ENCODE results near the gene PTPRCAP.

The PTPRCAP gene

GRCh38 chr11:67396587-67397389, 40.7 kb downstream of the PTPRCAP start:
- Mint-ChIP-seq H3K9me3 (no peaks in the 10 kb centered on the region), H3K36me3 (ENCODE audit: low read depth) (peaks cover 86% of the 10 kb centered on the region), H3K4me3 (peak overlapping the region; percentile 47), H3K4me1 (ENCODE audit: low read depth) (peaks cover 56% of the 10 kb centered on the region), H3K27ac (peak overlapping the region; percentile 94), H3K27me3 (no peaks in the 10 kb centered on the region)
- peak; percentile 32 for DNase-seq

DNA sequence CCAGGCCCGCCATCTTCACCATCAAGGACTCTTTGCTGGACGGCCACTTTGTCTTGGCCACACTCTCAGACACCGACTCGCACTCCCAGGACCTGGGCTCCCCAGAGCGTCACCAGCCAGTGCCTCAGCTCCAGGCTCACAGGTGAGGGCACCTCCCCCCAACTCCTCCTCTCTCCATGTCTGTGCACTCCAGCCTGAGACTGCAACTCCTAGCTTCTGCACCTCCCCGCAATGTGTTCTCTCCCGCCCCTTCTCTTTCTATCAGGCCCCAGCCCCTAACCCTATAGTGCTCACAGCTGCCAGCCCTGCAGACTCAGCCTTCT, 41.3 kb downstream of the PTPRCAP start:
- H3K27me3 Mint-ChIP-seq = no peaks in the 10 kb centered on the region
- H3K27ac Mint-ChIP-seq = peak overlapping the region; percentile 81
- H3K36me3 Mint-ChIP-seq (ENCODE audit: low read depth) = peaks cover 89% of the 10 kb centered on the region
- no peaks in the 10 kb centered on the region for H3K9me3 Mint-ChIP-seq
- peaks cover 58% of the 10 kb centered on the region for H3K4me1 Mint-ChIP-seq (ENCODE audit: low read depth)
- no peak overlapping the region for H3K4me3 Mint-ChIP-seq
- DNase-seq = no peak

DNA sequence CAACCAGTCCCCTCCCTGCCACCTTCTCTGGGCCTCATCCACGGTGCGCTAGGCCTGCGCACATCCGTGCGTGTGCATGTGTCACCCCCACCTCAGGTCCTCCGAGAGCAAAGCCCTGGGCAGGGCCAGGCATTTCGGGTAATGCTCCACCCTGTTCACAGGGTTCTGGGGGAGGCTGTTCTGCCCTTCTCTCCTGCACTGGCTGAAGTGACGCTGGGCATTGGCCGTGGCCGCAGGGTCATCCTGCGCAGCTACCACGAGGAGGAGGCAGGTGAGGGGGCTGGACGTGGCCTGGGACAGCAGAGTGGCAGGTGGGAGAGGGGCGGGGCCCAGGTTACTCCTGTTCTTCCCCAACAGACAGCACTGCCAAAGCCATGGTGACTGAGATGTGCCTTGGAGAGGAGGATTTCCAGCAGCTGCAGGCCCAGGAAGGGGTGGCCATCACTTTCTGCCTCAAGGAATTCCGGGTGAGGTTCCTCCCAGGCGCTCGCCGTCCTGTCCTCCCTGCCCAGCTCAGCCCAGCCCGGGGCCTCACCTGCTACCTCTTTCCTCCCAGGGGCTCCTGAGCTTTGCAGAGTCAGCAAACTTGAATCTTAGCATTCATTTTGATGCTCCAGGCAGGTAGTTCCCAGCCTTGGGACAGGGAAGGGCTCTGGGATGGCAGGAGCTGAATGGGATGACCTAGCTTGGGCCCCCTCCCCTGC, 41.8 kb downstream of the PTPRCAP start:
- peaks cover 86% of the 10 kb centered on the region for H3K36me3 Mint-ChIP-seq (ENCODE audit: low read depth)
- DNase-seq = no peak
- H3K27me3 Mint-ChIP-seq = no peaks in the 10 kb centered on the region
- H3K4me1 Mint-ChIP-seq (ENCODE audit: low read depth) = peaks cover 63% of the 10 kb centered on the region
- peak overlapping the region; percentile 81 for H3K27ac Mint-ChIP-seq
- H3K9me3 Mint-ChIP-seq = no peaks in the 10 kb centered on the region
- H3K4me3 Mint-ChIP-seq = no peak overlapping the region

DNA sequence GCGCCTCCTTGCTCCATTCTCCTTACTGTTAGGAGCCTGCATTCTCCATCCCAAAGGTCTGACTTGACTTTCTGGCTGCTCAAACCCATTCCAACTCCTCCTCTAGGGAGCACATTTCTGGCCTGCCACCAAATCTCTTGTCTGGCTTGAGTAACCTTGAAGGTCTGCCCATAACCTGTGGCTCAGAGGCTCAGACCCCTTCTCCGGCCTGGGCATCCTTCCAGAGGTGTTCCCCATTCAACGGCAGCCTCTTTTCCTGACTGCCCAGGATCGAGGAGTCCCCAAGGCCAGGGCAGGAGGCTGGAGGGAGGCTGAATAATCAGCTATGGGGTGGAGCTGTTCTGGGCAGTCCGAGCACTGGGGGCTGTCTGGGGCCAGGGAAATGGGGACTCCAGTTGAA, 43.5 kb downstream of the PTPRCAP start:
- H3K9me3 Mint-ChIP-seq = no peaks in the 10 kb centered on the region
- peaks cover 58% of the 10 kb centered on the region for H3K4me1 Mint-ChIP-seq (ENCODE audit: low read depth)
- peaks cover 69% of the 10 kb centered on the region for H3K36me3 Mint-ChIP-seq (ENCODE audit: low read depth)
- no peaks in the 10 kb centered on the region for H3K27me3 Mint-ChIP-seq
- peak overlapping the region; percentile 49 for H3K27ac Mint-ChIP-seq
- DNase-seq = no peak
- peak overlapping the region; percentile 95 for H3K4me3 Mint-ChIP-seq

DNA sequence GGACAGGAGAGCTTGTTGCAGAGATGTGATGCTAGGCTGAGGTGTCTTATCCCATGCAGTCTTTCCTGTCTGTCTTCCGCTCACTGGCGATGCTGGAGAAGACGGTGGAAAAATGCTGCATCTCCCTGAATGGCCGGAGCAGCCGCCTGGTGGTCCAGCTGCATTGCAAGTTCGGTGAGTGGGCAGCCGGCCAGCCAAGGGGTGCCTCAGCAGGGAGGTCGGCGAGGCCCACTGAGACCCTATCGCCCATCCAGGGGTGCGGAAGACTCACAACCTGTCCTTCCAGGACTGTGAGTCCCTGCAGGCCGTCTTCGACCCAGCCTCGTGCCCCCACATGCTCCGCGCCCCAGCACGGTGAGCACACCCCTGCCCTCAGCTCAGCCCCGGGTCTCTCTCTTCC, 44.0 kb downstream of the PTPRCAP start:
- Mint-ChIP-seq H3K27me3 (no peaks in the 10 kb centered on the region), H3K4me3 (peak overlapping the region; percentile 95), H3K27ac (peak overlapping the region; percentile 49), H3K9me3 (no peaks in the 10 kb centered on the region), H3K36me3 (ENCODE audit: low read depth) (peaks cover 64% of the 10 kb centered on the region), H3K4me1 (ENCODE audit: low read depth) (peaks cover 56% of the 10 kb centered on the region)
- no peak for DNase-seq

DNA sequence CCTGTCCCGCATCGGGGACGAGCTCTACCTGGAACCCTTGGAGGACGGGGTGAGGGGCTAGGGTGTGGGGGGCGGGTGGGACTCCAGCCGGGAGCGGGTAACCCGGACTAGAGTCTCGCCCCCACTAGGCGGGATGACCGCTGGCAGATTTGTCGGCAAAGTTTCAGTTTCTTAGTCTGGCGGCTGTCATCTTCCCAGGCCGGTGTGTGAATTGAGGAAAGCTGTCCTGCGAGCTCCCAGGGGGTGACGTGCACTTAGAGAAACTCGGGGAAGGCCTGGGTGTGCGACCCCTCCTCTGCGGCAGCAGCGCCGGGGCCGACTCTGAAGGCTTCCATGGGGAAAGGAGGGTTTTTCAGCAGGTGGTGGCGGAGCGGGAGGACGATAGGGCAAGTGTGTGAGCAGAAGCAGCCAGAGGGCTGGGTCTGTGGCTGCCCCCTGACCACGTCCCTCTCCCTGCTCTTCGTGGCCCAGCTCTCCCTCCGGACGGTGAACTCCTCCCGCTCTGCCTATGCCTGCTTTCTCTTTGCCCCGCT, 45.2 kb downstream of the PTPRCAP start:
- Mint-ChIP-seq H3K4me1 (ENCODE audit: low read depth) (peaks cover 44% of the 10 kb centered on the region), H3K9me3 (no peaks in the 10 kb centered on the region), H3K27me3 (no peaks in the 10 kb centered on the region), H3K27ac (peak overlapping the region; percentile 90), H3K36me3 (ENCODE audit: low read depth) (peaks cover 52% of the 10 kb centered on the region), H3K4me3 (peak overlapping the region; percentile 95)
- no peak for DNase-seq

- Mint-ChIP-seq H3K4me1 (ENCODE audit: low read depth) (peaks cover 39% of the 10 kb centered on the region), H3K36me3 (ENCODE audit: low read depth) (peaks cover 46% of the 10 kb centered on the region), H3K4me3 (peak within 1 kb of the TSS; percentile 95), H3K9me3 (no peaks in the 10 kb centered on the region), H3K27me3 (no peaks in the 10 kb centered on the region), H3K27ac (peak within 1 kb of the TSS; percentile 90)
- peak; percentile 92 for DNase-seq
Observed at GRCh38 chr11:67391304-67392182, 45.9 kb downstream of the PTPRCAP start, which contains the start of gene RAD9A. TSS of gene RAD9A (plus strand) at chr11:67391986. CDS start at chr11:67392045, 59 bp downstream.

- Mint-ChIP-seq H3K27ac (peak overlapping the region; percentile 90), H3K4me1 (ENCODE audit: low read depth) (peaks cover 36% of the 10 kb centered on the region), H3K9me3 (no peaks in the 10 kb centered on the region), H3K27me3 (no peaks in the 10 kb centered on the region), H3K36me3 (ENCODE audit: low read depth) (peaks cover 39% of the 10 kb centered on the region), H3K4me3 (peak overlapping the region; percentile 95)
- DNase-seq = no peak
Observed at GRCh38 chr11:67390947-67391303, 46.6 kb downstream of the PTPRCAP start.

GRCh38 chr11:67389477-67389876, 48.0 kb downstream of the PTPRCAP start:
- Mint-ChIP-seq H3K27me3 (no peaks in the 10 kb centered on the region), H3K4me1 (ENCODE audit: low read depth) (peaks cover 36% of the 10 kb centered on the region), H3K36me3 (ENCODE audit: low read depth) (peaks cover 25% of the 10 kb centered on the region), H3K4me3 (peak overlapping the region; percentile 53), H3K27ac (peak overlapping the region; percentile 13), H3K9me3 (no peaks in the 10 kb centered on the region)
- DNase-seq = peak; percentile 70

- Mint-ChIP-seq H3K27ac (peak overlapping the region; percentile 9), H3K4me3 (no peak overlapping the region), H3K27me3 (no peaks in the 10 kb centered on the region), H3K36me3 (ENCODE audit: low read depth) (peaks cover 8% of the 10 kb centered on the region), H3K4me1 (ENCODE audit: low read depth) (peaks cover 21% of the 10 kb centered on the region), H3K9me3 (no peaks in the 10 kb centered on the region)
- DNase-seq = no peak
Observed at GRCh38 chr11:67387518-67387917, 50.0 kb downstream of the PTPRCAP start.

GRCh38 chr11:67387069-67387468, 50.4 kb downstream of the PTPRCAP start:
- H3K4me3 Mint-ChIP-seq = no peak overlapping the region
- no peaks in the 10 kb centered on the region for H3K9me3 Mint-ChIP-seq

More at GRCh38 chr11:67387069-67387468, 50.4 kb downstream of the PTPRCAP start:
- H3K36me3 Mint-ChIP-seq (ENCODE audit: low read depth) = peaks cover 5% of the 10 kb centered on the region
- H3K27me3 Mint-ChIP-seq = no peaks in the 10 kb centered on the region
- no peak overlapping the region for H3K27ac Mint-ChIP-seq
- DNase-seq = no peak
- peaks cover 21% of the 10 kb centered on the region for H3K4me1 Mint-ChIP-seq (ENCODE audit: low read depth)

Data from activated T-cell treated with anti-CD3 and anti-CD28 coated beads, Interleukin-2, amount 50 U/mL, for 24 hours (primary cell).